HG02870 (cell line): ENCODE results near the gene XCR1.

Experiments
- ATAC-seq: cut with Tn5 transposase; IDR thresholded peaks from one replicate; pipeline ENCODE4 v1.9.1; 2021; ENCODE audit warnings: mild to moderate bottlenecking, moderate library complexity; ENCODE audit not compliant: unreplicated experiment

The XCR1 gene

GRCh38 chr3:45985532-45986302 is 41.6 kb downstream of the XCR1 start:
- ATAC-seq, result no peak

- no peak for ATAC-seq
Observed at GRCh38 chr3:45984331-45985312, 42.7 kb downstream of the XCR1 start.

GRCh38 chr3:45983770-45984169 is 43.5 kb downstream of the XCR1 start:
- no peak for ATAC-seq

GRCh38 chr3:45981346-45982074 is 45.8 kb downstream of the XCR1 start:
- ATAC-seq, result no peak

- no peak for ATAC-seq
Observed at GRCh38 chr3:45980819-45981218, 46.5 kb downstream of the XCR1 start.

- no peak for ATAC-seq
Observed at GRCh38 chr3:45980229-45980813, 47.0 kb downstream of the XCR1 start.

- ATAC-seq, result no peak
Observed at GRCh38 chr3:45979378-45979777, 47.9 kb downstream of the XCR1 start.

- no peak for ATAC-seq
Observed at GRCh38 chr3:45978006-45978761, 49.1 kb downstream of the XCR1 start.

- ATAC-seq, result no peak
Observed at GRCh38 chr3:45976191-45977091, 50.8 kb downstream of the XCR1 start.

- ATAC-seq, result no peak
Observed at GRCh38 chr3:45975686-45976085, 51.6 kb downstream of the XCR1 start.

- ATAC-seq, result no peak
Observed at GRCh38 chr3:45974686-45975085, 52.6 kb downstream of the XCR1 start.

GRCh38 chr3:45972534-45973402 is 54.5 kb downstream of the XCR1 start:
- ATAC-seq, result no peak

- no peak for ATAC-seq
Observed at GRCh38 chr3:45969953-45970352, 57.3 kb downstream of the XCR1 start.

- no peak for ATAC-seq
Observed at GRCh38 chr3:45969116-45969515, 58.2 kb downstream of the XCR1 start.

- ATAC-seq, result no peak
Observed at GRCh38 chr3:45968706-45969105, 58.6 kb downstream of the XCR1 start.

- ATAC-seq, result no peak
Observed at GRCh38 chr3:45968149-45968548, 59.1 kb downstream of the XCR1 start.

GRCh38 chr3:45967724-45968123 is 59.6 kb downstream of the XCR1 start:
- no peak for ATAC-seq
